Measurements from ENCODE around the gene LRRIQ1. TPM values are rescaled to one million over a fixed set of nuclear protein-coding genes. Genes with fewer than 3 reads are reported as not detected.
A peak's percentile ranks its signal among the peaks of the same experiment; 100 is the strongest.

The LRRIQ1 gene
- total RNA-seq, 1 experiment from 2014 or later, result 3.4 TPM

DNA sequence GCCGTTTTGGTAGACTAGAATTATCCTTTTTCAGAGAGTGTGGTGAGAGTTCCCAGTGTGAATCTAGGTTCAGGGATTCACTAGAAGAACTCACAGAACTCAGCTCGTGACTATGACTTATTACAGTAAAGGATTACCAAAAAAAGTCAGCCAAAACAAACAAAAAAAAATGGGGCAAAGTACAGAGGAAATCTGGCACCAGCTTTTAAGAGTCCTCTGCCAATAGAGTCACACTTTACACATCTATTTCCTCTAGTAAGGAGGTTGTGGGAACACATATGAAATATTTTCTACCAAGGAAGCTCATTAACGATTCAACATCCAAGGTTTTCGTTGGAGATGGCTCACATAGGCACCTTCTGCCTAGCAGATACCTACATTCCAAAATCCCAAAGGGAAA is 28.3 kb upstream of the LRRIQ1 start:
- H3K9me3 ChIP-seq (ENCODE audit: low read depth, low read length, poor library complexity, severe bottlenecking), result no peaks in the 10 kb centered on the region
- H3K4me3 ChIP-seq (ENCODE audit: low read depth, low read length, poor library complexity, severe bottlenecking), result no peak overlapping the region
- no peaks in the 10 kb centered on the region for H3K4me1 ChIP-seq (ENCODE audit: insufficient read depth, low read length, poor library complexity, severe bottlenecking)
- TF ChIP-seq, protein P1, sequence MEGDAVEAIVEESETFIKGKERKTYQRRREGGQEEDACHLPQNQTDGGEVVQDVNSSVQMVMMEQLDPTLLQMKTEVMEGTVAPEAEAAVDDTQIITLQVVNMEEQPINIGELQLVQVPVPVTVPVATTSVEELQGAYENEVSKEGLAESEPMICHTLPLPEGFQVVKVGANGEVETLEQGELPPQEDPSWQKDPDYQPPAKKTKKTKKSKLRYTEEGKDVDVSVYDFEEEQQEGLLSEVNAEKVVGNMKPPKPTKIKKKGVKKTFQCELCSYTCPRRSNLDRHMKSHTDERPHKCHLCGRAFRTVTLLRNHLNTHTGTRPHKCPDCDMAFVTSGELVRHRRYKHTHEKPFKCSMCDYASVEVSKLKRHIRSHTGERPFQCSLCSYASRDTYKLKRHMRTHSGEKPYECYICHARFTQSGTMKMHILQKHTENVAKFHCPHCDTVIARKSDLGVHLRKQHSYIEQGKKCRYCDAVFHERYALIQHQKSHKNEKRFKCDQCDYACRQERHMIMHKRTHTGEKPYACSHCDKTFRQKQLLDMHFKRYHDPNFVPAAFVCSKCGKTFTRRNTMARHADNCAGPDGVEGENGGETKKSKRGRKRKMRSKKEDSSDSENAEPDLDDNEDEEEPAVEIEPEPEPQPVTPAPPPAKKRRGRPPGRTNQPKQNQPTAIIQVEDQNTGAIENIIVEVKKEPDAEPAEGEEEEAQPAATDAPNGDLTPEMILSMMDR (conservative IDR thresholded peaks at IDR 0.05; ENCODE audit: low read depth, low read length), result no peak
- TF ChIP-seq EZH2 (IDR thresholded peaks at IDR 0.05; ENCODE audit: borderline replicate concordance, low read depth, low read length, poor library complexity, severe bottlenecking), result no peak
- BruUV-seq (replicated peaks), result no TSS peak
- POLR2A ChIA-PET (ENCODE audit: low non-redundant PET), result no interaction called here
- intact Hi-C loops (cut with micrococcal nuclease; ENCODE audit: unreplicated experiment), result no loop called here
- no peak for DNase-seq (ENCODE audit: low spot score)
- CTCF ChIA-PET, result no interaction called here
- no peaks in the 10 kb centered on the region for H3K36me3 ChIP-seq (ENCODE audit: insufficient read depth, low read length, poor library complexity, severe bottlenecking)
- no peaks in the 10 kb centered on the region for H3K27me3 ChIP-seq (replicated peaks; ENCODE audit: insufficient read depth, low read depth, low read length, poor library complexity)
- H3K27ac ChIP-seq (ENCODE audit: low read depth, low read length, poor library complexity, severe bottlenecking), result no peak overlapping the region

DNA sequence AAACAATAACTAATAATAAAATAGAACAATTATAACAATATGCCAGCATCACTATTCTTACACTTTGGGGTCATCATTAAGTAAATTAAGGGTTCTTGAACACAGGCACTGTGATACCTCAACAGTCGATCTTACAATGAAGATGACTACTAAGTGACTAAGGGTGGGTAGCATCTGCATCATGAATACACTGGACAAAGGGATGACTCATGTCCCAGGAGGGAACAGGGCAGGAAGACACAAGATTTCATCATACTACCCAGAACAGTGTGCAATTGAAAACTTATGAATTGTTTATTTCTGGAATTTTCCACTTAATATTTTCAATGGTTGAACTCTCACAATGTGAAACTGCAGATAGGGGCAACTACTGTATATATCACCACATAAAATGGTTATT is 19.7 kb upstream of the LRRIQ1 start:
- H3K4me1 ChIP-seq (ENCODE audit: insufficient read depth, low read length, poor library complexity, severe bottlenecking), result peaks cover 6% of the 10 kb centered on the region
- ChIA-PET CTCF (no interaction called here), POLR2A (ENCODE audit: low non-redundant PET) (no interaction called here)
- H3K27me3 ChIP-seq (replicated peaks; ENCODE audit: insufficient read depth, low read depth, low read length, poor library complexity), result no peaks in the 10 kb centered on the region
- DNase-seq (ENCODE audit: low spot score), result peak; percentile 82
- no peaks in the 10 kb centered on the region for H3K36me3 ChIP-seq (ENCODE audit: insufficient read depth, low read length, poor library complexity, severe bottlenecking)
- BruUV-seq (replicated peaks), result no TSS peak
- no peak overlapping the region for H3K4me3 ChIP-seq (ENCODE audit: low read depth, low read length, poor library complexity, severe bottlenecking)
- intact Hi-C loops (cut with micrococcal nuclease; ENCODE audit: unreplicated experiment), result no loop called here
- no peak overlapping the region for H3K27ac ChIP-seq (ENCODE audit: low read depth, low read length, poor library complexity, severe bottlenecking)
- TF ChIP-seq, protein P1 (conservative IDR thresholded peaks at IDR 0.05; ENCODE audit: low read depth, low read length), result no peak
- no peak for TF ChIP-seq EZH2 (IDR thresholded peaks at IDR 0.05; ENCODE audit: borderline replicate concordance, low read depth, low read length, poor library complexity, severe bottlenecking)
- no peaks in the 10 kb centered on the region for H3K9me3 ChIP-seq (ENCODE audit: low read depth, low read length, poor library complexity, severe bottlenecking)

DNA sequence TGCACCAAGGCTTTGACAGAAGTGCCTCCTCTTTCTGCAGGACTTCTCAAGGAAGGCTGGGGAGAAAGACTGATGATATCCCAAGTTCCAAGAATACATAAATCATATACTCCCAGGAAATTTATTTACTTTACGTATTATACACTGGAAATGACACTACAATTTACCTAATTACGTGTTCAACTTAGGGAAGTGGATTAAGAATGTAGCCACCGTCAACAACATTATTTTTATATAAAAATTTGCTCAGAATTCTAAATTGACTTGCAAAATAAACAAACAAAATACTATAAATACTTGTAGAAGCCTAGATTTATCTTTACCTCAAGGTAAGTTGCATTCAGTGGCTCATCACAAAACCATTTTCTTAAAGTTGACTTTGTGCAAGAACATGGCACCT is 19.0 kb upstream of the LRRIQ1 start:
- Histone ChIP-seq H3K36me3 (ENCODE audit: insufficient read depth, low read length, poor library complexity, severe bottlenecking) (no peaks in the 10 kb centered on the region), H3K27ac (ENCODE audit: low read depth, low read length, poor library complexity, severe bottlenecking) (no peak overlapping the region), H3K4me3 (ENCODE audit: low read depth, low read length, poor library complexity, severe bottlenecking) (no peak overlapping the region), H3K9me3 (ENCODE audit: low read depth, low read length, poor library complexity, severe bottlenecking) (no peaks in the 10 kb centered on the region), H3K27me3 (replicated peaks; ENCODE audit: insufficient read depth, low read depth, low read length, poor library complexity) (no peaks in the 10 kb centered on the region), H3K4me1 (ENCODE audit: insufficient read depth, low read length, poor library complexity, severe bottlenecking) (peaks cover 6% of the 10 kb centered on the region)
- ChIA-PET POLR2A (ENCODE audit: low non-redundant PET) (no interaction called here), CTCF (no interaction called here)
- TF ChIP-seq EZH2 (IDR thresholded peaks at IDR 0.05; ENCODE audit: borderline replicate concordance, low read depth, low read length, poor library complexity, severe bottlenecking), result no peak
- TF ChIP-seq, protein P1 (conservative IDR thresholded peaks at IDR 0.05; ENCODE audit: low read depth, low read length), result no peak
- BruUV-seq (replicated peaks), result no TSS peak
- intact Hi-C loops (cut with micrococcal nuclease; ENCODE audit: unreplicated experiment), result no loop called here
- no peak for DNase-seq (ENCODE audit: low spot score)
